Inflammatory macrophage (primary cell): Measurements from ENCODE around the gene MUC5B.
"Not testable (repeated sequence)": the region's sequence is repeated elsewhere in the genome, so short reads cannot be mapped to it uniquely, and the experiment has no call there.

Experiments
- DNase-seq, 2 donors: peaks; one replicate each; pipeline ENCODE4 v3.0.0-alpha.2; 2020 to 2022
- total RNA-seq, 18 experiments: gene quantifications; one replicate each; lab custom pipeline; 2026; ENCODE audit warnings: mixed read lengths in 6 of 18, inconsistent platforms in 2 of 18; lab: John Stamatoyannopoulos, UW

Gene MUC5B, protein sequence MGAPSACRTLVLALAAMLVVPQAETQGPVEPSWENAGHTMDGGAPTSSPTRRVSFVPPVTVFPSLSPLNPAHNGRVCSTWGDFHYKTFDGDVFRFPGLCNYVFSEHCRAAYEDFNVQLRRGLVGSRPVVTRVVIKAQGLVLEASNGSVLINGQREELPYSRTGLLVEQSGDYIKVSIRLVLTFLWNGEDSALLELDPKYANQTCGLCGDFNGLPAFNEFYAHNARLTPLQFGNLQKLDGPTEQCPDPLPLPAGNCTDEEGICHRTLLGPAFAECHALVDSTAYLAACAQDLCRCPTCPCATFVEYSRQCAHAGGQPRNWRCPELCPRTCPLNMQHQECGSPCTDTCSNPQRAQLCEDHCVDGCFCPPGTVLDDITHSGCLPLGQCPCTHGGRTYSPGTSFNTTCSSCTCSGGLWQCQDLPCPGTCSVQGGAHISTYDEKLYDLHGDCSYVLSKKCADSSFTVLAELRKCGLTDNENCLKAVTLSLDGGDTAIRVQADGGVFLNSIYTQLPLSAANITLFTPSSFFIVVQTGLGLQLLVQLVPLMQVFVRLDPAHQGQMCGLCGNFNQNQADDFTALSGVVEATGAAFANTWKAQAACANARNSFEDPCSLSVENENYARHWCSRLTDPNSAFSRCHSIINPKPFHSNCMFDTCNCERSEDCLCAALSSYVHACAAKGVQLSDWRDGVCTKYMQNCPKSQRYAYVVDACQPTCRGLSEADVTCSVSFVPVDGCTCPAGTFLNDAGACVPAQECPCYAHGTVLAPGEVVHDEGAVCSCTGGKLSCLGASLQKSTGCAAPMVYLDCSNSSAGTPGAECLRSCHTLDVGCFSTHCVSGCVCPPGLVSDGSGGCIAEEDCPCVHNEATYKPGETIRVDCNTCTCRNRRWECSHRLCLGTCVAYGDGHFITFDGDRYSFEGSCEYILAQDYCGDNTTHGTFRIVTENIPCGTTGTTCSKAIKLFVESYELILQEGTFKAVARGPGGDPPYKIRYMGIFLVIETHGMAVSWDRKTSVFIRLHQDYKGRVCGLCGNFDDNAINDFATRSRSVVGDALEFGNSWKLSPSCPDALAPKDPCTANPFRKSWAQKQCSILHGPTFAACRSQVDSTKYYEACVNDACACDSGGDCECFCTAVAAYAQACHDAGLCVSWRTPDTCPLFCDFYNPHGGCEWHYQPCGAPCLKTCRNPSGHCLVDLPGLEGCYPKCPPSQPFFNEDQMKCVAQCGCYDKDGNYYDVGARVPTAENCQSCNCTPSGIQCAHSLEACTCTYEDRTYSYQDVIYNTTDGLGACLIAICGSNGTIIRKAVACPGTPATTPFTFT (N-terminal part only)
- 0 to 0.19 (median 0.06) reads per million in 18 experiments for total RNA-seq

- DNase-seq = no peak
Measured at GRCh38 chr11:1222491-1223345, at the start of gene MUC5B. Gene MUC5B, plus strand, starts transcription at chr11:1223066. Its CDS starts 58 bp downstream, at chr11:1223124.

GRCh38 chr11:1173396-1173795 is 49.5 kb upstream of the MUC5B start:
- DNase-seq = not testable (repeated sequence)

DNA sequence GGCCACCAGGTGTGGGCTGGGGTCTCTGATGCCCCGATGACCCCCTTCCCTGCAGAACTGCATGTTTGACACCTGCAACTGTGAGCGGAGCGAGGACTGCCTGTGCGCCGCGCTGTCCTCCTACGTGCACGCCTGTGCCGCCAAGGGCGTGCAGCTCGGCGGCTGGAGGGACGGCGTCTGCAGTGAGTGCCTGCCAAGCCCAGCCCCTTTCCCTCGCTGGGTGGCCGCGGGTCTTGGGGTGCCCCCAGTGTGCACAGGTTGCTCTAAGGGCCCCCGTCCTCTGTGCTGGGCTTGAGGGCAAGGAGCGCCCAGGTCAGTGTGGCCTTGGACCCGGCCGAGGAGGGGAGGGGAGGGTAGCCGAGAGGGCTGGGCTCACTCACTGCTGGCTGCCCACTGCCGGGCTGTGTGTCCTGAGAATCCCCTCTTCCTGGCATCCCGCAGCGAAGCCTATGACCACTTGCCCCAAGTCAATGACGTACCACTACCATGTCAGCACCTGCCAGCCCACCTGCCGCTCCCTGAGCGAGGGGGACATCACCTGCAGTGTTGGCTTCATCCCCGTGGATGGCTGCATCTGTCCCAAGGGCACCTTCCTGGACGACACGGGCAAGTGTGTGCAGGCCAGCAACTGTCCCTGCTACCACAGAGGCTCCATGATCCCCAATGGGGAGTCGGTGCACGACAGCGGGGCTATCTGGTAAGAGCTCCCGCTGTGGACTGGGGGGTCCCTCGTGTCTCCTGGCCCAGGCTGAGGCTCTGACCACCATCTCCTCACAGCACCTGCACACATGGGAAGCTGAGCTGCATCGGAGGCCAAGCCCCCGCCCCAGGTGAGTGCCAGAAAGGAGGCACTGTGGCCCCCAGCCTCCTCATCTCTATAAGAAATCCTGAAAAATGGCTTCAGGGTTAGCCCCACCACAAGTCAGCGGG is 48.2 kb upstream of the MUC5B start:
- DNase-seq = no peak

GRCh38 chr11:1175461-1176223 is 47.2 kb upstream of the MUC5B start:
- DNase-seq = no peak

- no peak for DNase-seq
Measured at GRCh38 chr11:1176224-1177019, 46.4 kb upstream of the MUC5B start.

DNA sequence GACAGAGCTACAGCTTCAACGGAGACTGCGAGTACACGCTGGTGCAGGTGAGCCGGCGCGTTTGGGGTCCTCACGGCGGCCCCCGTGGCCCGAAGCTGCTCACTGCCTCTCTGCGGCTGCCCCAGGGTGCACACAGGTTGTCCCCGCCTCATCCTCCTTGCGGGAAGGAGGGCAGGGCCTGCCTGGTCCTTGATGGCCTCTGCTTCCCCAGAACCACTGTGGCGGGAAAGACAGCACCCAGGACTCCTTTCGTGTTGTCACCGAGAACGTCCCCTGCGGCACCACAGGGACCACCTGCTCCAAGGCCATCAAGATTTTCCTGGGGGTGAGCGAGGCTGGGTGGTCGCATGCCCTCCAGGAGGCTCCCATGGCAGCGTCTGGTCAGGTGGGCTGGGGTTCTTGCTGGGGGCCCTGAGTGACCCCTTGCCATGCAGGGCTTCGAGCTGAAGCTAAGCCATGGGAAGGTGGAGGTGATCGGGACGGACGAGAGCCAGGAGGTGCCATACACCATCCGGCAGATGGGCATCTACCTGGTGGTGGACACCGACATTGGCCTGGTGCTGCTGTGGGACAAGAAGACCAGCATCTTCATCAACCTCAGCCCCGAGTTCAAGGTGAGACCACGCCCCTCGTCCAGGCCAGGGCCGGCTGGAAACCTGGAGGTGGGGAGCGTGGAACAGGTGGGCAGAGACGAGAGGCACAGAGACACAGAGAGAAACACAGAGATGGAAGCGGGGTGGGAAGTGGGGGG is 45.7 kb upstream of the MUC5B start:
- DNase-seq = no peak

DNA sequence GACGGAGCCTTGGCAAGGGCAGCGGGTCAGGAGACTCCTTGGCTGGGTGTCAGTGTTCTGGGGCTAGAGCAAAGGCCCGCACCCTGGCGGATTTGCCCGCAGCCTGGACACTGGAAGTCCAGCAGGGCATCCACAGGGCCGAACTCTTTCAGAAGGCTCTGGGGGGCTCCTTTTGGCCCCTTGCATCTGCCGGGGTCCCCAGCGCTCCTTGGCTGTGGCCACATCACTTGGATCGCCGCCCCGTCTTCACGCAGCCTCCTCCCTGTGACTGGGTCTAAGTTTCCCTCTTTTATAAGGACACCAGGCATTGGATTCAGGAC is 45.1 kb upstream of the MUC5B start:
- DNase-seq = no peak

GRCh38 chr11:1178201-1178885 is 44.5 kb upstream of the MUC5B start:
- DNase-seq = no peak

GRCh38 chr11:1178906-1179305 is 44.0 kb upstream of the MUC5B start:
- DNase-seq = no peak

DNA sequence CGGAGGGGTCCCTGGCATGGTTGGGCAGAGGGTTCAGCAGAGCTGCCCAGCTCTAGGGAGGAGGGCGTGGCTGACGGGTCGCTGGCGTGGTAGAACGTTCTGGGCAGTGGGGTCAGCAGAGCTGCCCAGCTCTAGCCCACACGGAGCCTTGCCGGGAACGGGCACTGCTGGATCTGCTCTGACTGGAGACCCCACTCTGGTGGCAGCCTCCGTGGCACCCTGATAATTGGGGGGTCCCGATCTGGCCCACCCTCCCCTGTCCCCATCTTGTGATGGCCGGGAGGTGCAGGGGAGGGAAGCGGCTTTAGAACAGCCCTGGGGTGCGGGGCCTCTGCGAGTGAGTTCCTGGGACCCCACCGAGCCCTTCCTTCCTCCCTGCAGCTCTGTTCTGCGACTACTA is 43.2 kb upstream of the MUC5B start:
- no peak for DNase-seq

GRCh38 chr11:1180171-1180570 is 42.7 kb upstream of the MUC5B start:
- DNase-seq = no peak

DNA sequence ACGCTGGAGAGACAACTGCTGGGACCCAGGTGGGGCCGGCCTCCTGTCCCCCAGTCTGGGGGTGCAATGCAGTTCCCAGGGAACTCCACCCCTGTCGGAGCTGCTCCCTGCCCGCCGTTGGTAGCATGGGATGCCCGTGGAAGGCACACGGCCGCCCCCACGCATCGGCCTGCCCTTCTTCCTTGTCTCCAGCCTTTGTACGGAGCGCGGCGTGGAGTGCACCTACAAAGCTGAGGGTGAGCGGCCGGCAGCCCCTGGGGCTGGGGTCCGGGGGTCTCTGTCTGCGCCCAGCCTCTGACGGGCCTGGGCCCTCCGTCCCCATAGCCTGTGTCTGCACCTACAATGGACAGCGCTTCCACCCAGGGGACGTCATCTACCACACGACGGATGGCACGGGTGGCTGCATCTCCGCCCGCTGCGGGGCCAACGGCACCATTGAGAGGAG is 41.9 kb upstream of the MUC5B start:
- DNase-seq = no peak

DNA sequence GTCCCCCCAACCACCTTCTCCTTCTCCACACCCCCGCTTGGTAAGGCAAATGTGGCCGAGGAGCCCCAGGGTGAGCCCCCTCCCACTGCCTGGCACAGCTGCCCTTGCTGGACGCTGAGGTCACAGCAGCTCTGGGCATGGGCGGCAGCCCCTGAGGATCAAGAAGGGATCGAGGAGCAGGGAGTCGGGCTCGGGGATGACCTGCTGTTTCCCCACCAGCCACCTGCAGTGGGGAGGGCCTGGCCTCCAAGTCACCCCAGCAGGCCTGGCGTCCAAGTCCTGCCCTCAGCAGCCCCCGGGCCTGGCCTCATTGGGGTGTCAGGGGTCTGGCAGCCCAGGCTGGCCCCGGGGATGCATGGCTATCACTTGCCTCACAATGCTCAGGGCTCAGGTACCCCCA is 41.4 kb upstream of the MUC5B start:
- no peak for DNase-seq

GRCh38 chr11:1181853-1182535 is 40.9 kb upstream of the MUC5B start:
- no peak for DNase-seq

GRCh38 chr11:1184139-1184538 is 38.7 kb upstream of the MUC5B start:
- not testable (repeated sequence) for DNase-seq

DNA sequence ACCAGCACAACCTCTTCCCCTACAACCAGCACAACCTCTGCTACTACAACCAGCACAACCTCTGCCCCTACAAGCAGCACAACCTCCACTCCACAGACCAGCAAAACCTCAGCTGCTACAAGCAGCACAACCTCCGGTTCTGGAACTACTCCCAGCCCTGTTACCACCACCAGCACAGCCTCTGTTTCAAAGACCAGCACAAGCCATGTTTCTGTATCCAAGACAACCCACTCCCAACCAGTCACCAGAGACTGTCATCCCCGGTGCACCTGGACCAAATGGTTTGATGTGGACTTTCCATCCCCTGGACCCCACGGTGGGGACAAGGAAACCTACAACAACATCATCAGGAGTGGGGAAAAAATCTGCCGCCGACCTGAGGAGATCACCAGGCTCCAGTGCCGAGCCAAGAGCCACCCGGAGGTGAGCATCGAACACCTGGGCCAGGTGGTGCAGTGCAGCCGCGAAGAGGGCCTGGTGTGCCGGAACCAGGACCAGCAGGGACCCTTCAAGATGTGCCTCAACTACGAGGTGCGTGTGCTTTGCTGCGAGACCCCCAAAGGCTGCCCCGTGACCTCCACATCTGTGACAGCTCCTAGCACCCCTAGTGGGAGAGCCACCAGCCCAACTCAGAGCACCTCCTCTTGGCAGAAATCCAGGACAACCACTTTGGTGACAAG is 34.3 kb upstream of the MUC5B start:
- DNase-seq = not testable (repeated sequence)
